ENCODE results near the gene SPRR5.

DNA sequence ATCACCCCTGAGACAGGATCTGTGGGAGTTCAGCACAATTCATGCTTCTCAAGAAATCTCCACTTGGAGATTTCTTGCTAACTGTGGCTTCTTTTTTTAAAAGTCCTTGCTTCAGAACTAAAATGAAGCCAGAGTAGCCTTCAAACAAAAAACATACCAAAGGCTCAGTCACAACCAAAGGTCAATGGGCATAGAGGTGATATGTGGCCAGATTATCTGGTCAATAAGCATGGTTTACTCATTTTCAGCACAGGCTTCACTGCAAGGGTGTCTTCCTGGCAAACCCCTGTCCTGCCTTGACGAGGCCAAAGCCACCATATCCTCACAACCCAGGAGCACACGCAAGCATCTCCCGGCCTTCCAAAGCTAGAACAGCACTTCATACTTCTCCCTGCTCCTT is 12.3 kb downstream of the SPRR5 start:
- TF ChIP-seq POLR2A (IDR thresholded peaks at IDR 0.05; ENCODE audit: low read depth, low read length) (no peak), CEBPB (IDR thresholded peaks at IDR 0.05; ENCODE audit: low read depth, low read length) (no peak), MAFK (IDR thresholded peaks at IDR 0.05; ENCODE audit: low read depth, low read length) (no peak), RAD21 (IDR thresholded peaks at IDR 0.05; ENCODE audit: low read length) (no peak), RCOR1 (IDR thresholded peaks at IDR 0.05; ENCODE audit: insufficient replicate concordance, low read length) (no peak), RFX5 (IDR thresholded peaks at IDR 0.05; ENCODE audit: low read depth, low read length) (no peak)
- TF ChIP-seq, protein P1, sequence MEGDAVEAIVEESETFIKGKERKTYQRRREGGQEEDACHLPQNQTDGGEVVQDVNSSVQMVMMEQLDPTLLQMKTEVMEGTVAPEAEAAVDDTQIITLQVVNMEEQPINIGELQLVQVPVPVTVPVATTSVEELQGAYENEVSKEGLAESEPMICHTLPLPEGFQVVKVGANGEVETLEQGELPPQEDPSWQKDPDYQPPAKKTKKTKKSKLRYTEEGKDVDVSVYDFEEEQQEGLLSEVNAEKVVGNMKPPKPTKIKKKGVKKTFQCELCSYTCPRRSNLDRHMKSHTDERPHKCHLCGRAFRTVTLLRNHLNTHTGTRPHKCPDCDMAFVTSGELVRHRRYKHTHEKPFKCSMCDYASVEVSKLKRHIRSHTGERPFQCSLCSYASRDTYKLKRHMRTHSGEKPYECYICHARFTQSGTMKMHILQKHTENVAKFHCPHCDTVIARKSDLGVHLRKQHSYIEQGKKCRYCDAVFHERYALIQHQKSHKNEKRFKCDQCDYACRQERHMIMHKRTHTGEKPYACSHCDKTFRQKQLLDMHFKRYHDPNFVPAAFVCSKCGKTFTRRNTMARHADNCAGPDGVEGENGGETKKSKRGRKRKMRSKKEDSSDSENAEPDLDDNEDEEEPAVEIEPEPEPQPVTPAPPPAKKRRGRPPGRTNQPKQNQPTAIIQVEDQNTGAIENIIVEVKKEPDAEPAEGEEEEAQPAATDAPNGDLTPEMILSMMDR (conservative IDR thresholded peaks at IDR 0.05; ENCODE audit: low read depth, low read length): no peak
- TF ChIP-seq, protein P2, sequence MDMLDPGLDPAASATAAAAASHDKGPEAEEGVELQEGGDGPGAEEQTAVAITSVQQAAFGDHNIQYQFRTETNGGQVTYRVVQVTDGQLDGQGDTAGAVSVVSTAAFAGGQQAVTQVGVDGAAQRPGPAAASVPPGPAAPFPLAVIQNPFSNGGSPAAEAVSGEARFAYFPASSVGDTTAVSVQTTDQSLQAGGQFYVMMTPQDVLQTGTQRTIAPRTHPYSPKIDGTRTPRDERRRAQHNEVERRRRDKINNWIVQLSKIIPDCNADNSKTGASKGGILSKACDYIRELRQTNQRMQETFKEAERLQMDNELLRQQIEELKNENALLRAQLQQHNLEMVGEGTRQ (IDR thresholded peaks at IDR 0.05; ENCODE audit: low read depth, low read length): no peak

Data from IMR-90 (cell line).